Dermis microvascular lymphatic vessel endothelial cell (primary cell): ENCODE measurements around the gene ARHGAP18. TPM values are rescaled to one million over a fixed set of nuclear protein-coding genes. Genes with fewer than 3 reads are reported as not detected.
A peak's percentile ranks its signal among the peaks of the same experiment; 100 is the strongest.

ENCODE experiments used
- DNase-seq, 2 donors: peaks; one replicate each; pipeline versions ENCODE4 v3.0.0 to v3.0.0-alpha.2; 2010; ENCODE audit warnings: low read depth in 2 of 2
- total RNA-seq: library from RNA; depleted of rRNA; stranded (reverse); fragments of >200 nt; gene quantifications from 2 replicates; pipeline ENCODE4 v1.2.1, GENCODE V29; 2014

The ARHGAP18 gene
- total RNA-seq, 1 donor from 2014 or later, result 67.1 TPM

DNA sequence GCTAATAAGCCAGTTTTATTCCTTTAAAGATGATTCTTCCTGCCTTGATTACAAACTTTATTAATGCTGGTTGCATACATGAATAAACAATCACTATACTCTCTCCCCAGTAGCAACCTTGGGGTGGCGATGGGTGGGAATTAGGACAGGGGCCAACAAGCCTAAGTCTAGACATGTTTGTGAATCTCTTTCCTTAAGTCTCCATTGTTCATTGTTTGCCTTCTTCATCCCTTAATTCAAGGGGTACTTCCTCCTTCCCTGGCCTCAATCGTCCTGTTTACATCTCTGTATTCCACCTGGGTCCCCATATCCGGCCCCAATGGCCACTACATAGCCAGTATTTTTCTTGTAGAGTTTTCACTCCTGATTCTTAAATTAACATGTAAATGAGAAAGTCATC, 66.0 kb downstream of the ARHGAP18 start:
- DNase-seq, result peak in 1 of 2 donors; percentile 90

GRCh38 chr6:129643176-129643575, 66.8 kb downstream of the ARHGAP18 start:
- peak in 1 of 2 donors; percentile 45 for DNase-seq

DNA sequence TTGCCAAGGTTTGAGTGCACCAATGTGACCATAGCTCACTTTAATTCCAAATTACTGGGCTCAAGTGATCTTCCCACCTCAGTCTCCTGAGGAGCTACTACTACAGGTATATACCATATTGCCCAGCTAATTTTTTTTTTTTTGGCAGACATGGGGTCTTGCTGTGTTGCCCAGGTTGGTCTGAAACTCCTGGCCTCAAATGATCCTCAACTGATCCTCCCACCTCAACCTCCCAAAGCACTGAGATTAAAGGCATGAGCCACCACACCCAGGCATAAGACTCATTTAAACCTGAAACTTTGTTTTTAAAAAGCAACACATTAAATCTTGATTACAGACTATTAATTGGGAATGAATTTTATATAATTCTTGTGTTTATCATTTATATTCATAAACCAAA, 67.7 kb downstream of the ARHGAP18 start:
- no peak for DNase-seq

DNA sequence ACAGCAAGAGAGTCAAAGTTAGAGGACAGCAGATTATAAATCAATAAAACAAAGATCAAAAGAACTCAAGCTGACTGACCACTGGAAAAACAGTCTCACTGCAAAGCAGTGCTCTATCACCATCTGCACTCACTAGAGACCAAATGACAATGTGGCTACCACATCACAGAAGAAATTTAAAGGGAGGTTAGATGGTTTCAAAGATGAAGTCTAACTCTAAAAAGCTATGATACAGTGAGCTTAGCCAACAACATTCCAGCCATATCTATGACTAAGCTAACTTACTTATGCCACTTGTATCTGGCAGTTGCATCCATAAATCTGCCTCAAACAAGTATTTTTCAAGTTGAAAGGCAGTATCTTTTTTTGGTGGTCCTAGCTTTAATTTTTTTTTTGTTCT, 68.6 kb downstream of the ARHGAP18 start:
- no peak for DNase-seq

DNA sequence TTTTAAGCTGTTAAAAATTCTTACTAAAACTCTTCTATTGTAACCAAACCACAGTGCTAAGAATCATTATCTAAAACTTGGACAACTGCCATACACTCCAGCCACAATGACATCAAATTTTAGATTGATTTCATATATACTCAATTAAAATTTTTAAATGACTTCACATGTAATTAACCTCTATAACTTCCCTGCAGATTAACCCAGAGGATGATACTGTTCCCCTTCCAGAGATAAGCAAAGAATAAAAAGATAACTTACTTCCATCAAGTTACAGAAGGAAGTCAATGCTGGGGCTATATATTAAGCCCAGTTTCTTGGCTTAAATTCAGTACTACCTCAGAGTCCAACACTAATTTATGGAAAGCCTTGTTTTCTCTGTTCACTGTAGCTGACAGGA, 71.3 kb downstream of the ARHGAP18 start:
- DNase-seq, result no peak

DNA sequence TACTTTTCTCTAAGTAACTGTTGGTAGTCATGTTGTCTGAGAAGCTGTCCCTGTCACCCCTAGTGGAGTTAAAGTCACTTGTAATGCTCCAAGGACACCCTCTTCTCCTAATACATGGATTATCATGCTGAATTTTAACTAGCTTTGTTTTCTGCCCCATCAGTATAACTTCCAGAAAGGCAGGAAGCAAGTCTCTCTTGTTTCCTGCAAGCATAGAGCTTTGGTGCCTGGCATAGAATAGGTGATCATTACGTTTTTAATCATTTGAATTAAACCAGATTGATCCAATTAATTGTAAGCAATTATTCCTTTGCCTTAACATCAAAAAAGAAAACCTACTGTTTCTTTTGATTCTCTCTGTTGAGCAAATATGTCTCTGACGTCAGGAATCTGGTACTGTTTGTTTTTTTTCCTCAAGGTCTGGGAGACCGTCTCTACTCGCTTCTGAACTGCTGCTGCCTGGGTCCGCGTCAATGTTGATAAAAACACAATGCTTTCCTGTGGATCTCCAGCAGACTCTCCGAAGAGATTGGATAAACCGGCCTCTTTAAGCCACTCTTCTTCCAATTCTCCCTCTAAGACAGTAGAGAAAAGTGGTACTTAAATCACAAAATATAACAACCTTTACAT, 71.8 kb downstream of the ARHGAP18 start:
- DNase-seq, result peak in 1 of 2 donors; percentile 83

DNA sequence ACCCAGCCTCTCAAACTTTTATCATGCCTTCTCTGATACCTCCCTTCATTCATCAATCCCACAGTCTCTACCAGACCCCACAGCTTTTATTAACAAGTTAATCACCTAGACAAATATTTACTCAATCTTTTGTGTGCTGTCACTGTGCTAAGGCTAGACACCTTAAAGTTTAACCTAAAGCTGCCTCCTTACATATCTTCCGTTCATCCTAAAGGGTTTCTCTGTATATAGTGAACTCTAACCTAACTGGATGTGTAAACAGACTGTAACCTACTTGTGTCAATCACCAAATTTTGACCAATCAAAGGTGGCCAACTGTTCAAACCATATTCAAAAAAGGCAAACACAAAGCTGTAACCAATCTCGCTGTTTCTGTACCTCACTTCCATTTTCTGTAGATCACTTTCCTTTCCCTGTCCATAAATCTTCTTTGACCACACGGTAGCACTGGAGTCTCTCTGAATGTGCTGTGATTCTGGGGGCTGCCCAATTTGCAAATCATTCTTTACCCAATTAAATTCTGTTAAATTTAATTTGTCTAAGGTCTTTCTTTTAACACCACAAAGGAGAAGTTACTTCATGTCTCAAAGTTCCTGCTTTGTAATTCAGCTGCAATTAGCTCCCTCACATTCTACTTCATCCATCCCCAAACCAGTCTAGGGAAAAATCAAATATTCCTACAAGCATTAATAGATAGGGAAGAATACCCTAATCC, 72.5 kb downstream of the ARHGAP18 start:
- no peak for DNase-seq

GRCh38 chr6:129635396-129636130, 74.4 kb downstream of the ARHGAP18 start:
- peak; percentile 77 to 87 for DNase-seq

GRCh38 chr6:129634411-129635230, 75.4 kb downstream of the ARHGAP18 start:
- DNase-seq, result no peak

DNA sequence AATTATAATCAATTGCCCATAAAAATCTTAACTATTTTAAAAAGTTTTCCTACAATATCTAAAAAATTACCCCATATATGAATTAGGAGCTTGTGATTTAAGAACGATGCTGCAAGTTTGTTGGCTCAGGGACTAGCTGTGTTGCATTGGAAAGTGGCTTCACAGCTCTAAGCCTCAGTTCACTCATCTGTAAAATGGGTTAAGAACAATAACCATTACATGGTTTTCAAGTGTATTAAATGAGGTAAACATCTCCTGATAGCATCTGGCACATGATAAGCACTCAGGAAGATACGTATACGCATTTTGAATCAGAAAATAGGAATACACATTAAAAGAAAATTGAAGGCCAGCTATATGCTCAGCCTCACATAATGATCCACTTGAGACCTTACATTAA, 76.4 kb downstream of the ARHGAP18 start:
- DNase-seq, result no peak

DNA sequence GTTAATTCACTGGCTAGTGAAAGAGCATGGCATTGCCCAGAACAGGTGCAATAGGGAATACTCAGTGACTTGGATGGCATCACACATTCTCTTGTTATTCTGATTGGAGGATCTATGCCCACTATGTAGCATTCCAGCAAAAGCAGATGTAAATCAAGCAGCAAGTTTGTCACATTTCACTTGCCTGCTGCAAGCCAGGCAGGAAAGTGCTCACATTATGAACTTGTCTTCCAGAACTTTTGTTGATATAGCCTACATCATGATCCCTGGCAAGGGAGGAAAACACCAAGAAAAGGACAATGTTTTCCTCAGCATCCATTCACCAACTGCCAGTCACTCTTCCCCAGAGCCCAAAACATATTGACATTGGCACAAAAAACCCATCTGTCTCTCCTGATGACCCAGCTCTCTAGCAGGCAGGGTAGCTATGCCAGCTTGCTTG, 77.8 kb downstream of the ARHGAP18 start:
- DNase-seq, result peak in 1 of 2 donors; percentile 48

GRCh38 chr6:129631070-129631469, 78.9 kb downstream of the ARHGAP18 start:
- DNase-seq, result no peak

- DNase-seq, result no peak
These were observed 79.4 kb downstream of the ARHGAP18 start for GRCh38 chr6:129630596-129630995.

DNA sequence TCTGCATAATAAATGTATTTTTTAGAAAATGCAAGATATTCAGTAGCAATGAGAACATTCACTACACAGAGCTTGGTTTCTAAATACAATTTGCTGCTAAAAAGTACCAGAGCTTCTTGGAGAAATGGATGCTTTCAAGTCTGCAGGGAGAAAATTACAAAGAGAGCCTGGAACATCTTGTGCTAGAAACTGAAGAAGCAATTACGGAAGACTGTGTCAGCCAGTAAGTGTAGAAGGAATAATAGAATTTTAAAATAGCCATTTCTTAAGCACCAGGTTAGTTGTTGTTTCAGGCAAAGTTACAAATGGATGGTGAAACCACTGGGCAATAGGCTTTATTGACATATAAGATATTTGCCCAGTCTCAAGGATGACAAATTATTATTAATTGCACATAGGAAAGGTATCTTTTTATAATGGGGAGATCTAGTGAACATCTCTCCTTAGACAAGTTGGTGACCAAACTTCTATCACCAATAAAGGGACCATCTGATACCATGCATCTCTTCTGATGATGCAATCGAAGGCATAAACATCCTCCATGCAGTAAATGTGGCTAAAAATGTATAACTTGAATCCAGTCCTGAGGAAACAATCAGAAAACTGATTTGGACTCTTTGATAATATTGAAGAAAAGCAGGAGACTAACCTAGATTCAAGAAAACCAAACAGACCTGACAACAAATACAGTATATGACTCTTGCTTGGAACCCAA, 81.7 kb downstream of the ARHGAP18 start:
- no peak for DNase-seq

GRCh38 chr6:129624488-129624887, 85.5 kb downstream of the ARHGAP18 start:
- DNase-seq, result no peak

GRCh38 chr6:129623008-129623732, 86.8 kb downstream of the ARHGAP18 start:
- peak in 1 of 2 donors; percentile 51 for DNase-seq

DNA sequence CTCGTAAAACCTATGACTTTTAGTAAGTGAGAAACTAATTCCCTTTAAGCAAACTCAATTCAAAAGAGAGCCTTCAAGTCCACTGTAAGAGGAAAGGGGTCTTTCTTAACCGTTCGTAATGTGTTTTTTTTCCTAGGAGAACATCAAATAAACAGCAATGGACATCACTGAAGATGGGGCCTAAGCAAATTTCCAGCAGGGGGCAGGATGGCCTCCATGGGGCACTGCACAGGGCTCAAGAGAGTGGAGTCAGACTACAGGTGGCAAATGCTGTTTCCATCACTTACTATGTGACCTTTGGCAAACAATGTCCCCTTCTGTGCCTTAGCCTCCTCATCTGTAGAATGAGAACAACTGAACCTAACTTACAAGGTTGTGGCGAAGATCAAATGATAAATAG, 88.7 kb downstream of the ARHGAP18 start:
- peak in 1 of 2 donors; percentile 28 for DNase-seq

- DNase-seq, result no peak
These were observed 89.8 kb downstream of the ARHGAP18 start for GRCh38 chr6:129620234-129620610.

GRCh38 chr6:129619579-129620233, 90.3 kb downstream of the ARHGAP18 start:
- no peak for DNase-seq

DNA sequence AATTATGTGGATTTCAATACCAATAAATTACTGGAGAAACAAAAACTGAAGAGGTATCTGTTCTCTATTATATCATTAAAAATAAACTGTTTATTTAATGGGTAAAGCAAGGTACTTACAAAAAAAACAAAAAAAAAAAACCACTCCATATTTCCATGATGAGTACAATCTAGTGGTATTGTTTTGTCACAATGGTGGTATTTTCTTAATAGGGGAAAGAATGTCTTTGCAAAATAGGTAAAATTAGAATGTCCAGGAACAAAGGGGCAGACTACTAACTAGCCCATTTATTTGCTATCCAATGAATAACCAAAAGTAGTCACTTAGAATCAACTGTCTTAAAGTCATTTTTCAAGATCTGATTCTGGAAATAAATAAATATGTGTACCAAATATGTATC, 92.0 kb downstream of the ARHGAP18 start:
- peak in 1 of 2 donors; percentile 23 for DNase-seq
